ENCODE results near the gene CAPN12.
"Not testable (repeated sequence)": the region's sequence is repeated elsewhere in the genome, so short reads cannot be mapped to it uniquely, and the experiment has no call there.

Gene CAPN12

GRCh38 chr19:38744298-38744681 is at the start of gene CAPN12:
Gene CAPN12, minus strand, starts transcription at chr19:38744474. Its CDS starts 309 bp downstream, at chr19:38744165.
- in situ Hi-C loops (cut with HindIII; ENCODE audit: low pct_ligation_motif_present, low pct_unique_long_range_greater_than_20kb, low sequenced_read_pairs), result no loop called here
- DNase-seq, result no peak

GRCh38 chr19:38793671-38794070 is 49.4 kb upstream of the CAPN12 start:
- in situ Hi-C loops (cut with HindIII; ENCODE audit: low pct_ligation_motif_present, low pct_unique_long_range_greater_than_20kb, low sequenced_read_pairs), result no loop called here

GRCh38 chr19:38793177-38793576 is 48.9 kb upstream of the CAPN12 start:
- in situ Hi-C loops (cut with HindIII; ENCODE audit: low pct_ligation_motif_present, low pct_unique_long_range_greater_than_20kb, low sequenced_read_pairs), result no loop called here
- no peak for DNase-seq

More at GRCh38 chr19:38793671-38794070, 49.4 kb upstream of the CAPN12 start:
- DNase-seq, result no peak

- in situ Hi-C loops (cut with HindIII; ENCODE audit: low pct_ligation_motif_present, low pct_unique_long_range_greater_than_20kb, low sequenced_read_pairs), result no loop called here
- no peak for DNase-seq
These were observed 48.2 kb upstream of the CAPN12 start for GRCh38 chr19:38792250-38793111.

GRCh38 chr19:38791451-38792064 is 47.3 kb upstream of the CAPN12 start:
- in situ Hi-C loops (cut with HindIII; ENCODE audit: low pct_ligation_motif_present, low pct_unique_long_range_greater_than_20kb, low sequenced_read_pairs); DNase-seq: not testable (repeated sequence)

GRCh38 chr19:38790507-38791403 is 46.5 kb upstream of the CAPN12 start:
- in situ Hi-C loops (cut with HindIII; ENCODE audit: low pct_ligation_motif_present, low pct_unique_long_range_greater_than_20kb, low sequenced_read_pairs); DNase-seq: not testable (repeated sequence)

- in situ Hi-C loops (cut with HindIII; ENCODE audit: low pct_ligation_motif_present, low pct_unique_long_range_greater_than_20kb, low sequenced_read_pairs), result no loop called here
- no peak for DNase-seq
These were observed 44.4 kb upstream of the CAPN12 start, which contains the start of gene LGALS7B for GRCh38 chr19:38788478-38789243. Gene LGALS7B, plus strand, starts transcription at chr19:38789200. Its CDS starts 27 bp downstream, at chr19:38789227.

GRCh38 chr19:38786572-38787265 is 42.4 kb upstream of the CAPN12 start:
- in situ Hi-C loops (cut with HindIII; ENCODE audit: low pct_ligation_motif_present, low pct_unique_long_range_greater_than_20kb, low sequenced_read_pairs), result no loop called here
- no peak for DNase-seq

- in situ Hi-C loops (cut with HindIII; ENCODE audit: low pct_ligation_motif_present, low pct_unique_long_range_greater_than_20kb, low sequenced_read_pairs); DNase-seq: not testable (repeated sequence)
These were observed 41.8 kb upstream of the CAPN12 start for GRCh38 chr19:38786061-38786460.

- in situ Hi-C loops (cut with HindIII; ENCODE audit: low pct_ligation_motif_present, low pct_unique_long_range_greater_than_20kb, low sequenced_read_pairs), result no loop called here
- no peak for DNase-seq
These were observed 41.0 kb upstream of the CAPN12 start for GRCh38 chr19:38785187-38785699.

GRCh38 chr19:38784224-38784623 is 40.0 kb upstream of the CAPN12 start:
- in situ Hi-C loops (cut with HindIII; ENCODE audit: low pct_ligation_motif_present, low pct_unique_long_range_greater_than_20kb, low sequenced_read_pairs), result no loop called here
- DNase-seq, result no peak

GRCh38 chr19:38782212-38782611 is 37.9 kb upstream of the CAPN12 start:
- DNase-seq; in situ Hi-C loops (cut with HindIII; ENCODE audit: low pct_ligation_motif_present, low pct_unique_long_range_greater_than_20kb, low sequenced_read_pairs): not testable (repeated sequence)

- no peak for DNase-seq
These were observed 36.8 kb upstream of the CAPN12 start for GRCh38 chr19:38781058-38781457.

GRCh38 chr19:38780443-38780842 is 36.2 kb upstream of the CAPN12 start:
- in situ Hi-C loops (cut with HindIII; ENCODE audit: low pct_ligation_motif_present, low pct_unique_long_range_greater_than_20kb, low sequenced_read_pairs), result no loop called here
- no peak for DNase-seq

More at GRCh38 chr19:38781058-38781457, 36.8 kb upstream of the CAPN12 start:
- in situ Hi-C loops (cut with HindIII; ENCODE audit: low pct_ligation_motif_present, low pct_unique_long_range_greater_than_20kb, low sequenced_read_pairs), result no loop called here

GRCh38 chr19:38778733-38779132 is 34.5 kb upstream of the CAPN12 start:
- in situ Hi-C loops (cut with HindIII; ENCODE audit: low pct_ligation_motif_present, low pct_unique_long_range_greater_than_20kb, low sequenced_read_pairs), result no loop called here
- no peak for DNase-seq

- in situ Hi-C loops (cut with HindIII; ENCODE audit: low pct_ligation_motif_present, low pct_unique_long_range_greater_than_20kb, low sequenced_read_pairs), result no loop called here
- DNase-seq, result no peak
These were observed 30.1 kb upstream of the CAPN12 start for GRCh38 chr19:38774181-38774950.

All from ACHN (cell line).